ENCODE results near the gene VAV1.

DNA sequence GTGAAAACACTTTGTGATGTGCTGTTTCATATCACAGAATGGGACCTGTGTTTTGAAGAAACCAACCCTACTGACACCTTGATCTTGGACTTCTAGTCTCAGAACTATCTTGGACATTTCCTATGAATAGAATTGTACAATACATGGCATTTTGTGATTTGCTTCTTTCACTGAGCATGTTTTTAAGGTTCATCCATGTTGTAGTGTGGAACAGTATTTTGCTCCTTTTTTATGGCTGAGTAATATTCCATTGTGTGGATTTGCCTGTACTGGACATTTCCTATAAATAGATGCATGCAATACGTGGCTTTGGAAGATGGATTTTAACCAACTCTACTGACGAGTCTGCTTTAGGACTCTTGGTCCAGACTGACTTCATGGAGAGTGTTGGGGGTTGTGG lies 46.8 kb downstream of the VAV1 start:
- no peak for TF ChIP-seq CTCF (IDR thresholded peaks at IDR 0.05; ENCODE audit: borderline replicate concordance, extremely low read depth, low read length, poor library complexity, severe bottlenecking)
- TF ChIP-seq EZH2 (IDR thresholded peaks at IDR 0.05; ENCODE audit: borderline replicate concordance, low read depth, low read length, severe bottlenecking), result no peak

Measured in DND-41 (cell line).